Smooth muscle cell (in vitro differentiated cells): Measurements from ENCODE around the gene VENTX. TPM values are rescaled to one million over a fixed set of nuclear protein-coding genes. Genes with fewer than 3 reads are reported as not detected.

ENCODE experiments used
- DNase-seq: peaks from one replicate; lab custom pipeline; 2025; ENCODE audit not compliant: unreplicated experiment; lab: John Stamatoyannopoulos, UW
- H2AFZ ChIP-seq: fragments of 200-600 bp; sonication (generic); 2 replicates; pipeline ENCODE4 v1.6.0; 2016; ENCODE audit warnings: antibody characterized with exemption, low read depth, mild to moderate bottlenecking
- H3F3A ChIP-seq: fragments of 200-600 bp; sonication (generic); 2 replicates; pipeline ENCODE4 v1.6.0; 2017; ENCODE audit warnings: antibody characterized with exemption, low read depth
- H3K27ac ChIP-seq: fragments of 200-600 bp; sonication (generic); 2 replicates; pipeline ENCODE4 v1.5.1; 2016; ENCODE audit warnings: low read depth, mild to moderate bottlenecking
- H3K27me3 ChIP-seq: fragments of 200-600 bp; sonication (generic); 2 replicates; pipeline ENCODE4 v1.6.1; 2016; ENCODE audit warnings: low read depth, mild to moderate bottlenecking
- H3K36me3 ChIP-seq: fragments of 200-600 bp; sonication (generic); 2 replicates; pipeline ENCODE4 v1.5.1; 2016; ENCODE audit warnings: low read depth
- H3K4me1 ChIP-seq: fragments of 200-600 bp; sonication (generic); 2 replicates; pipeline ENCODE4 v1.5.1; 2016; ENCODE audit warnings: low read depth
- H3K4me2 ChIP-seq: fragments of 200-600 bp; sonication (generic); 2 replicates; pipeline ENCODE4 v1.6.0; 2016; ENCODE audit warnings: mild to moderate bottlenecking
- H3K4me3 ChIP-seq: fragments of 200-600 bp; sonication (generic); 2 replicates; pipeline ENCODE4 v1.5.1; 2016; ENCODE audit warnings: mild to moderate bottlenecking
- H3K79me2 ChIP-seq: fragments of 200-600 bp; sonication (generic); 2 replicates; pipeline ENCODE4 v1.6.0; 2016; ENCODE audit warnings: low read depth, mild to moderate bottlenecking
- H3K9ac ChIP-seq: fragments of 200-600 bp; sonication (generic); 2 replicates; pipeline ENCODE4 v1.6.0; 2016; ENCODE audit warnings: low read depth
- H3K9me3 ChIP-seq: fragments of 200-600 bp; sonication (generic); replicated peaks from 2 replicates; pipeline ENCODE4 v1.5.1; 2016; ENCODE audit warnings: low read depth
- H4K20me1 ChIP-seq: fragments of 200-600 bp; sonication (generic); 2 replicates; pipeline ENCODE4 v1.6.0; 2016; ENCODE audit warnings: low read depth
- CTCF ChIP-seq: fragments of 200-600 bp; sonication (generic); IDR thresholded peaks from 2 replicates; pipeline ENCODE4 v1.5.1; 2017; ENCODE audit warnings: borderline replicate concordance, mild to moderate bottlenecking, antibody characterized with exemption; ENCODE audit not compliant: insufficient read depth, poor library complexity, severe bottlenecking
- WGBS: methylation state at CpG from one replicate; pipeline ENCODE4 v1.1.7; 2016; ENCODE audit warnings: low lambda C conversion rate; 5-methylcytosine and 5-hydroxymethylcytosine counted together
- polyA plus RNA-seq: library from polyadenylated mRNA; unstranded; fragments of >200 nt; fragmentation: Nextera tagmentation; extraction: Ambion mirVana; gene quantifications from 2 replicates; pipeline ENCODE4 v1.2.1, GENCODE V29; 2016
- total RNA-seq: library from RNA; depleted of rRNA; stranded (reverse); fragments of >200 nt; gene quantifications from 2 replicates; pipeline ENCODE4 v1.2.3, GENCODE V29; 2014

Gene VENTX
- total and polyA plus RNA-seq, 2 experiments from 2014 or later, result not detected

DNA sequence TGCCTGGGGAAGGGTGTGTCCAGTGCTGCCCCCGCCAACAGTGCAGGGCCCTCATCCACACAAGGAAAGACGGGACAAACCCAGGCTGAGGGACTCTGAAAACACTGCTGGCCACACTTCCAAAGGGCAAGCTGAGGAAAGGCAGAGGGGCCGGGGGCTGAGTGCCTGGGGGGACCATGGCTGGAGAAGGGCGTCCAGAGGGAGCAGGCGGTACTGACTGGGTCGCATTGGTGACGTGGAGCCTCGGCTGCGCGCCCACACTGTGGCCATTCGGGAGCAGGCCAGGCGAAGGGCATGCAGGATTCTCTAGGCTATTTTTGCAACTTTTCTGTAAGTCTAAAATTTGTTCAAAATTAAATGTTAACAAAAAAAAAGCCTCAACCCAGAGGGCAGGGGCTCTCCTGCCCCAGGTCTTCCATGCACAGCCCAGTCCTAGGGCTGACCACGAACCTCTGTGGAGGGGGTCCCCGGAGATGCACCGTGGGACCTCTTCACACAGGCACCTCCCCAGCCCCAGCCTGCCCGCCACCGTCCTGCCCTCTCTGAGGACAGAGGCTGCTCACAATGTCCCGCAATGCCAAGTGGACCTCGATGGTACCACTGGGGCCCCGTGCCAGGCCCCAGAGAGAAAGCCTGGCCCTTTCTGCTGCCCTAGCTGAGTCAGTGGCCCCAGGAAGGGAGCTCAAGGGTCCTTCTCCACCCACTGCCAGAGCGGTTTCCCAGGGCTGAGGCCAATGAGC lies 28.6 kb downstream of the VENTX start:
- 95% methylated on average over 21 of the region's 21 CpGs for WGBS
- Histone ChIP-seq H3K4me3 (no peak overlapping the region), H2AFZ (no peak overlapping the region), H3K36me3 (no peaks in the 10 kb centered on the region), H3K27ac (no peak overlapping the region), H3K9ac (no peak overlapping the region), H4K20me1 (no peaks in the 10 kb centered on the region), H3K4me1 (peaks cover 8% of the 10 kb centered on the region), H3K4me2 (no peak overlapping the region), H3F3A (no peaks in the 10 kb centered on the region), H3K9me3 (no peaks in the 10 kb centered on the region), H3K27me3 (no peaks in the 10 kb centered on the region), H3K79me2 (no peaks in the 10 kb centered on the region)
- no peak for DNase-seq
- no peak for TF ChIP-seq CTCF

DNA sequence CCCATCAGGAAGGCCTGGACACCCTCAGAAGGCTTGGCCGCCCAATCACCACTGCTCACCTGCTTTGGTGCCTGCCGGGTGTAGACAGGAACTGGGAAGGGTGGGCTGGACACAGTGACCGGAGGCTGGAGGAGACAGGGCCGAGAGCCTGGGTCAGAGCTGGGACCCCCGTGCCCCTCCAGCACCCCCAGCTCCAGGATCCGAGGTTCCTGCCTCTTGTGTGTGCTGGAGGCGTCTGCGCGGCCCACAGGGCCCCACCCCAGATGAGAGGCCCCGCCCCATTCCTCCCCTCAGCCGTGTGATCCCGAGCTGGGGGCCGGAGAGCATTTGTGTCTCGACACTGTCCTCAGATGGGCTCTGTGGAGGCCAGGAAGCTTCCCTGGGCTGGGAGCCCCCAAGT lies 29.6 kb downstream of the VENTX start:
- TF ChIP-seq CTCF, result no peak
- no peak overlapping the region for H3K9ac ChIP-seq
- no peaks in the 10 kb centered on the region for H3F3A ChIP-seq
- H3K36me3 ChIP-seq, result no peaks in the 10 kb centered on the region
- no peaks in the 10 kb centered on the region for H3K79me2 ChIP-seq
- H4K20me1 ChIP-seq, result no peaks in the 10 kb centered on the region
- no peak overlapping the region for H3K4me3 ChIP-seq
- WGBS, result 83% methylated on average over 13 of the region's 14 CpGs
- no peaks in the 10 kb centered on the region for H3K9me3 ChIP-seq
- no peak overlapping the region for H2AFZ ChIP-seq
- no peak overlapping the region for H3K4me2 ChIP-seq
- DNase-seq, result no peak
- no peak overlapping the region for H3K27ac ChIP-seq
- H3K4me1 ChIP-seq, result peaks cover 5% of the 10 kb centered on the region
- no peaks in the 10 kb centered on the region for H3K27me3 ChIP-seq

GRCh38 chr10:133267829-133268228 lies 30.2 kb downstream of the VENTX start:
- Histone ChIP-seq H3K27ac (no peak overlapping the region), H3K79me2 (no peaks in the 10 kb centered on the region), H3K27me3 (no peaks in the 10 kb centered on the region), H3F3A (no peaks in the 10 kb centered on the region), H4K20me1 (no peaks in the 10 kb centered on the region), H3K4me1 (no peaks in the 10 kb centered on the region), H3K9ac (no peak overlapping the region), H3K9me3 (no peaks in the 10 kb centered on the region), H3K4me2 (no peak overlapping the region), H2AFZ (no peak overlapping the region), H3K4me3 (no peak overlapping the region), H3K36me3 (no peaks in the 10 kb centered on the region)
- TF ChIP-seq CTCF, result no peak
- DNase-seq, result no peak
- 96% methylated on average over 21 of the region's 22 CpGs for WGBS

DNA sequence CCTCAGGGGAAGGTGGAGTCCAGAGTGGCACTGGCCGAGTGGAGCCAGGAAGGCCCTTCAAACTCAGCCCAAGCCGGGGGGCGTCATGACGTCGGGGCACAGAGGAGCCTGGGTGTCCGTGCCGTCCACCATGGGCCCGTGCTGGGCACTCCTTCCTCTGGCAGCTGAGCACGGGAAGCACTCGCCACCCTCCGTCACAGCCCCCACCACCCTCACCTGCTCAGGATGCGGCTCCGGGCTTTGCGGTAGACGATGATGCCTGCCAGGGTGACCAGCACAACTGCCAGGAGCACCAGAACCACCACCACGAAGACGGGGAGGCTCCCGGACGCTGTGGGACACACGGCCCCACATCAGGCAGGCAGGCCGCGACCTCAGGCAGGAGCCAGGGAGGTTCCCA lies 30.9 kb downstream of the VENTX start:
- no peaks in the 10 kb centered on the region for H3K9me3 ChIP-seq
- H3K4me2 ChIP-seq, result no peak overlapping the region
- no peaks in the 10 kb centered on the region for H3K79me2 ChIP-seq
- no peaks in the 10 kb centered on the region for H3F3A ChIP-seq
- H3K27ac ChIP-seq, result no peak overlapping the region
- no peak overlapping the region for H3K4me3 ChIP-seq
- H3K36me3 ChIP-seq, result no peaks in the 10 kb centered on the region
- WGBS, result 95% methylated on average over 21 of the region's 22 CpGs
- no peak for DNase-seq
- no peak overlapping the region for H3K9ac ChIP-seq
- no peak overlapping the region for H2AFZ ChIP-seq
- H3K4me1 ChIP-seq, result no peaks in the 10 kb centered on the region
- TF ChIP-seq CTCF, result no peak
- H3K27me3 ChIP-seq, result no peaks in the 10 kb centered on the region
- no peaks in the 10 kb centered on the region for H4K20me1 ChIP-seq
